HepG2 (cell line): ENCODE data around the gene PDZD7. TPM values are rescaled to one million over a fixed set of nuclear protein-coding genes. Genes with fewer than 3 reads are reported as not detected.

Source experiments
- ATAC-seq: fragments of 200-7000 bp; cut with Tn5 transposase; 3 replicates; pipeline ENCODE4 v1.9.1; 2020; ENCODE audit warnings: mild to moderate bottlenecking, moderate library complexity
- BruUV-seq: library from RNA; stranded (reverse); fragments of 400-500 nt; replicated peaks from 2 replicates; lab custom pipeline; 2021; lab: Mats Ljungman, UMichigan
- CTCF ChIA-PET: fragments of 300-600 bp; formaldehyde crosslinking; extraction: SDS; loops from one replicate; lab custom pipeline; 2021; ENCODE audit warnings: low total read pairs, inconsistent platforms, low intra/inter-chr PET ratio; lab: Yijun Ruan, JAX
- POLR2A ChIA-PET: fragments of 350-600 bp; sonication (Branson Sonifier 250); formaldehyde crosslinking; loops from one replicate; lab custom pipeline; 2020; ENCODE audit warnings: antibody characterized with exemption, inconsistent platforms; lab: Yijun Ruan, JAX
- DNase-seq: peaks from one replicate; pipeline ENCODE4 v3.0.0-alpha.2; 2015; ENCODE audit warnings: low spot score
- FAIRE-seq: peaks from 3 replicates; lab custom pipeline; 2011; peaks lifted over from hg19 to GRCh38; lab: Jason Lieb, UNC
- H2AFZ ChIP-seq: one replicate; pipeline ENCODE4 v1.6.1; 2011; ENCODE audit warnings: low read length, inconsistent platforms
- H3K27ac ChIP-seq: fragments of 300-600 bp; 3 replicates; pipeline ENCODE4 v1.8.0; 2011; ENCODE audit warnings: mixed run types, mild to moderate bottlenecking, mixed read lengths, low read length, inconsistent platforms; ENCODE audit not compliant: insufficient read depth; ENCODE audit errors: extremely low read length
- H3K27me3 ChIP-seq, 2 experiments: fragments of 200-600 bp in 1 of 2; 2 replicates in 1 of 2; 3 replicates in 1 of 2; pipeline versions ENCODE4 v1.6.0 to v1.8.0; 2011; ENCODE audit warnings: low read length in 2 of 2, mild to moderate bottlenecking in 2 of 2, moderate library complexity in 2 of 2, inconsistent platforms in 1 of 2; ENCODE audit not compliant: insufficient read depth in 2 of 2, control insufficient read depth in 1 of 2
- H3K36me3 ChIP-seq, 2 experiments: fragments of 200-600 bp in 1 of 2; replicated peaks in 1 of 2; 2 replicates in 1 of 2; 3 replicates in 1 of 2; pipeline versions ENCODE4 v1.5.1 to v1.8.0; 2011; ENCODE audit warnings: low read length in 2 of 2, inconsistent platforms in 1 of 2; ENCODE audit not compliant: insufficient read depth in 2 of 2, control insufficient read depth in 1 of 2
- H3K4me1 ChIP-seq: 2 replicates; pipeline ENCODE4 v1.5.1; 2012; ENCODE audit warnings: low read length, inconsistent platforms; ENCODE audit not compliant: insufficient read depth
- H3K4me2 ChIP-seq: 2 replicates; pipeline ENCODE4 v1.6.0; 2011; ENCODE audit warnings: low read depth, low read length, inconsistent platforms
- H3K4me3 ChIP-seq, 3 experiments: fragments of 200-600 bp in 1 of 3; sonication (generic), shearing (Covaris generic) in 1 of 3; replicated peaks in 1 of 3; 2 replicates each; pipeline ENCODE4 v1.5.1; 2011 to 2016; ENCODE audit warnings: low read length in 3 of 3, inconsistent platforms in 2 of 3, low read depth in 2 of 3, mild to moderate bottlenecking in 2 of 3, control low read depth in 1 of 3, mixed read lengths in 1 of 3; ENCODE audit not compliant: insufficient read depth in 1 of 3
- H3K79me2 ChIP-seq: one replicate; pipeline ENCODE4 v1.6.1; 2011; ENCODE audit warnings: low read length, inconsistent platforms; ENCODE audit not compliant: insufficient read depth
- H3K9ac ChIP-seq: 2 replicates; pipeline ENCODE4 v1.6.0; 2011; ENCODE audit warnings: mild to moderate bottlenecking, low read depth, low read length, inconsistent platforms; ENCODE audit not compliant: insufficient read depth
- H3K9me3 ChIP-seq: 2 replicates; pipeline ENCODE4 v1.5.1; 2012; ENCODE audit warnings: mild to moderate bottlenecking, low read length
- H4K20me1 ChIP-seq: 2 replicates; pipeline ENCODE4 v1.6.0; 2011; ENCODE audit warnings: inconsistent platforms, mild to moderate bottlenecking, low read length, moderate library complexity; ENCODE audit not compliant: insufficient read depth
- ERF ChIP-seq: IDR thresholded peaks from 2 replicates; pipeline ENCODE4 v1.6.1; 2018; ENCODE audit warnings: missing biosample characterization, missing genetic modification reagents
- MED1 ChIP-seq: sonication (generic); formaldehyde crosslinking; IDR thresholded peaks from 2 replicates; pipeline ENCODE4 v1.4.0; 2020; ENCODE audit warnings: missing genetic modification reagents
- MYC ChIP-seq: sonication (generic); formaldehyde crosslinking; IDR thresholded peaks from 2 replicates; pipeline ENCODE4 v1.9.0; 2021; ENCODE audit warnings: missing genetic modification reagents, borderline replicate concordance
- PAXIP1 ChIP-seq: sonication (generic); formaldehyde crosslinking; conservative IDR thresholded peaks from 2 replicates; pipeline ENCODE4 v1.4.0; 2020; ENCODE audit warnings: mild to moderate bottlenecking, missing genetic modification reagents, moderate library complexity
- RFXAP ChIP-seq: sonication (generic); formaldehyde crosslinking; IDR thresholded peaks from 2 replicates; pipeline ENCODE4 v1.4.0; 2020; ENCODE audit warnings: missing genetic modification reagents, borderline replicate concordance
- TERF1 ChIP-seq: sonication (generic); formaldehyde crosslinking; IDR thresholded peaks from 2 replicates; pipeline ENCODE4 v1.8.0; 2022; ENCODE audit warnings: mild to moderate bottlenecking, missing genetic modification reagents, moderate library complexity
- TFAP4 ChIP-seq: sonication (generic); IDR thresholded peaks from 2 replicates; pipeline ENCODE4 v1.6.1; 2016; ENCODE audit warnings: low read depth, borderline replicate concordance
- TFDP1 ChIP-seq: IDR thresholded peaks from 2 replicates; pipeline ENCODE4 v1.6.1; 2016; ENCODE audit warnings: missing compliant biosample characterization, missing genetic modification reagents, borderline replicate concordance
- ZFY ChIP-seq: sonication (generic); formaldehyde crosslinking; IDR thresholded peaks from 2 replicates; pipeline ENCODE4 v1.4.0; 2020; ENCODE audit warnings: missing genetic modification reagents
- ZSCAN12 ChIP-seq: sonication (generic); formaldehyde crosslinking; IDR thresholded peaks from 2 replicates; pipeline ENCODE4 v1.9.0; 2021; ENCODE audit warnings: mild to moderate bottlenecking, missing genetic modification reagents
- WGBS: methylation state at CpG from one replicate; pipeline ENCODE4 v1.1.6; 2017; ENCODE audit warnings: low lambda C conversion rate; 5-methylcytosine and 5-hydroxymethylcytosine counted together
- in situ Hi-C: cut with HindIII; loops from 2 replicates; pipeline ENCODE4 v1.10.0; 2017; ENCODE audit warnings: low pct_unique_long_range_greater_than_20kb; ENCODE audit not compliant: extremely low pct_ligation_motif_present
- intact Hi-C: fragments of 100-400 bp; cut with micrococcal nuclease; formaldehyde crosslinking; loops from one replicate; pipeline ENCODE4 v1.10.0; 2022; ENCODE audit not compliant: unreplicated experiment
- polyA plus RNA-seq, 8 experiments: library from polyadenylated mRNA; depleted of rRNA in 3 of 8; stranded (reverse) in 7 of 8; unstranded in 1 of 8; fragments of >200 nt; fragmentation: Illumina TruSeq in 4 of 8; extraction: Trizol in 4 of 8; gene quantifications; 2 replicates each; pipeline versions ENCODE4 v1.2.1 to v1.2.3, GENCODE V29; 2011 to 2016; ENCODE audit warnings: low read depth in 4 of 8, missing spikeins in 1 of 8, mixed read lengths in 1 of 8; ENCODE audit not compliant: insufficient read depth in 1 of 8
- total RNA-seq, 5 experiments: library from RNA; depleted of rRNA; stranded (reverse); fragments of >200 nt; fragmentation: Illumina TruSeq; extraction: Trizol; gene quantifications; 2 replicates each; pipeline ENCODE4 v1.2.3, GENCODE V29; 2016; ENCODE audit warnings: low read depth in 1 of 5

Gene PDZD7
- total and polyA plus RNA-seq, 2 of the 13 experiments (the other 11 are each of a cell fraction or from before 2014, with no cell fraction given) = 0.58 to 0.73 TPM

GRCh38 chr10:101064415-101065030 lies 33.6 kb upstream of the PDZD7 start (continued):
- 0 out of 2 replicates have a peak, but pooled peaks have one; percentile 8 for TF ChIP-seq TERF1 (CRISPR knock-in tag)

- ChIA-PET CTCF (no interaction called here), POLR2A (interaction anchor here (0.8 to 9.0 kb wide), 6 partner anchors 13 to 755 kb away, joined by 3 to 141 read pairs (median 12); partner anchors contain the start of genes OGA, PDZD7 and SFXN3)
- Histone ChIP-seq H3K4me1 (peaks cover 46% of the 10 kb centered on the region), H2AFZ (no peak overlapping the region), H3K4me2 (peak overlapping the region; percentile 99), H3K36me3 (no peaks in the 10 kb centered on the region), H3K9me3 (no peaks in the 10 kb centered on the region), H4K20me1 (no peaks in the 10 kb centered on the region; the same call in 1 of the 2 replicates), H3K27me3 (no peaks in the 10 kb centered on the region; a peak in 1 of 5 replicates), H3K9ac (peak overlapping the region; percentile 99), H3K27ac (peak overlapping the region; percentile 99), H3K4me3 (peak overlapping the region in 2 of 3 experiments; percentile 9 to 97; a peak in 4 of 6 replicates), H3K79me2 (peaks cover 35% of the 10 kb centered on the region)
- no peak for DNase-seq
- in situ Hi-C loops = no loop called here
- 46% methylated on average over 14 of the region's 15 CpGs for WGBS
- no peak for ATAC-seq
- BruUV-seq = no TSS peak
- FAIRE-seq = no peak
- intact Hi-C loops = no loop called here
- TF ChIP-seq RFXAP (CRISPR knock-in tag) = 0 out of 2 replicates have a peak, but pooled peaks have one; percentile 1
- TF ChIP-seq ZFY (CRISPR knock-in tag) = no peak
- TF ChIP-seq PAXIP1 (CRISPR knock-in tag) = peak; percentile 20; the same call in 1 of the 2 replicates
- TF ChIP-seq TFAP4 = peak; percentile 38; the same call in 1 of the 2 replicates
- TF ChIP-seq MED1 (CRISPR knock-in tag) = peak; percentile 19; the same call in 1 of the 2 replicates
- 0 out of 2 replicates have a peak, but pooled peaks have one; percentile 20 for TF ChIP-seq MYC
- TF ChIP-seq ZSCAN12 = no peak
- no peak for TF ChIP-seq ERF (CRISPR knock-in tag)
- TF ChIP-seq TFDP1 (CRISPR knock-in tag) = peak; percentile 36; the same call in 1 of the 2 replicates
Measured at GRCh38 chr10:101063548-101064414, 32.9 kb upstream of the PDZD7 start.
